ENCODE results near the gene FGFR2. TPM values are rescaled to one million over a fixed set of nuclear protein-coding genes. Genes with fewer than 3 reads are reported as not detected.

FGFR2 gene
- total RNA-seq, 2 donors from 2014 or later: 0.73 TPM; not detected in 1

DNA sequence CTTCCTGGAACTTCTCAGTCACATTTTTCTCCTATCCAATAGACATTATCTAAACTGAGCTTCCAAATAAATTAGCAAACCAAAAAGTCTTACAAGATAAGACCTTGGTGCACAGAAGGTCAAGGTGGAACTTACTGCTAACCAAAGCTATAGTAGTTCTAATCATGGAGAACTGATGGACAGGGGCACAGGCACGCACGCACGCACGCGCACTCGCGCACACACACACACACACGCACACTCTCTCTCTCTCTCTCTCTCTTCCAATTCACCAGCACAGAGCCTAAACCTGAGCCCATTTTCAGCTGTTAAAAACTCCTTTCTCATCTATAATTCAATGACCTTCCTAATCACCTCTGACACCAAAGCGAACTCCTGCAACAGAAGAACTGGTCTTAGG, 7.5 kb downstream of the FGFR2 start:
- Mint-ChIP-seq H3K4me3 (no peak overlapping the region), H3K36me3 (no peaks in the 10 kb centered on the region), H3K4me1 (ENCODE audit: low read depth in 2 of 2) (no peaks in the 10 kb centered on the region), H3K27me3 (peaks cover 22 to 36% of the 10 kb centered on the region in 2 donors), H3K9me3 (no peaks in the 10 kb centered on the region), H3K27ac (no peak overlapping the region)
- DNase-seq (ENCODE audit: low spot score) (no peak), ATAC-seq (no peak)

- H3K27ac Mint-ChIP-seq: no peak overlapping the region
- DNase-seq (ENCODE audit: low spot score): no peak
- H3K9me3 Mint-ChIP-seq: no peaks in the 10 kb centered on the region
- peaks cover 19 to 26% of the 10 kb centered on the region in 2 donors for H3K27me3 Mint-ChIP-seq
- H3K4me3 Mint-ChIP-seq: no peak overlapping the region
- H3K4me1 Mint-ChIP-seq (ENCODE audit: low read depth in 2 of 2): no peaks in the 10 kb centered on the region
- H3K36me3 Mint-ChIP-seq: no peaks in the 10 kb centered on the region
- ATAC-seq: no peak
These were observed 8.7 kb downstream of the FGFR2 start for GRCh38 chr10:121589553-121589952.

GRCh38 chr10:121583857-121584256, 14.4 kb downstream of the FGFR2 start:
- Mint-ChIP-seq H3K36me3 (no peaks in the 10 kb centered on the region), H3K4me1 (ENCODE audit: low read depth in 2 of 2) (no peaks in the 10 kb centered on the region), H3K27me3 (peaks cover 8 to 15% of the 10 kb centered on the region in 2 donors), H3K4me3 (no peak overlapping the region), H3K9me3 (no peaks in the 10 kb centered on the region), H3K27ac (no peak overlapping the region)
- DNase-seq (ENCODE audit: low spot score) (no peak), ATAC-seq (no peak)

DNA sequence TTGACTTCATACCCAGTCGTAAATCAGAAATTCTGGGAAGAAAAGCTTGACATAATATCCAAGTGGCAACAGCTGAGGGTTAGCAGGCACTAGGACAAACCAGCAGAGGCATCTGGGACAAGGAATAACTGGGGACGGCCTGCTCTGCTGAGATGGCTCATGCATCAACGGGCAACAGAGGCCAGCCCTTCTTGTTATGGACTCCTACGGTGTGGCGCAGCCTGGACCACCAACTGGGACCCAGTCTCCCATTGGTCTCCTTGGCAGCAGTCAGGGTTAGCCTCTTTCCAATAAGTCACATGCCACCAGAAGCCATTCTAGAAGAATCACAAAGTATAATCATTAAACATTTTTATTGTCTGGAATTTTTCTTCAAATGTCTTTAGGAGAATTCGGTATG, 15.0 kb downstream of the FGFR2 start:
- no peaks in the 10 kb centered on the region for H3K9me3 Mint-ChIP-seq
- no peak for DNase-seq (ENCODE audit: low spot score)
- no peaks in the 10 kb centered on the region for H3K36me3 Mint-ChIP-seq
- H3K27ac Mint-ChIP-seq: no peak overlapping the region
- ATAC-seq: no peak
- no peaks in the 10 kb centered on the region for H3K4me1 Mint-ChIP-seq (ENCODE audit: low read depth in 2 of 2)
- no peak overlapping the region for H3K4me3 Mint-ChIP-seq
- peaks cover 8 to 13% of the 10 kb centered on the region in 2 donors for H3K27me3 Mint-ChIP-seq

GRCh38 chr10:121580276-121581116, 17.7 kb downstream of the FGFR2 start:
- Mint-ChIP-seq H3K27ac (no peak overlapping the region), H3K4me1 (ENCODE audit: low read depth in 2 of 2) (no peaks in the 10 kb centered on the region), H3K9me3 (no peaks in the 10 kb centered on the region), H3K36me3 (no peaks in the 10 kb centered on the region), H3K4me3 (no peak overlapping the region), H3K27me3 (no peaks in the 10 kb centered on the region)
- ATAC-seq (no peak), DNase-seq (ENCODE audit: low spot score) (no peak)

GRCh38 chr10:121579656-121580055, 18.6 kb downstream of the FGFR2 start:
- no peak overlapping the region for H3K4me3 Mint-ChIP-seq
- ATAC-seq: no peak
- H3K27me3 Mint-ChIP-seq: no peaks in the 10 kb centered on the region
- H3K36me3 Mint-ChIP-seq: no peaks in the 10 kb centered on the region
- no peak for DNase-seq (ENCODE audit: low spot score)
- no peak overlapping the region for H3K27ac Mint-ChIP-seq
- no peaks in the 10 kb centered on the region for H3K4me1 Mint-ChIP-seq (ENCODE audit: low read depth in 2 of 2)
- no peaks in the 10 kb centered on the region for H3K9me3 Mint-ChIP-seq

DNA sequence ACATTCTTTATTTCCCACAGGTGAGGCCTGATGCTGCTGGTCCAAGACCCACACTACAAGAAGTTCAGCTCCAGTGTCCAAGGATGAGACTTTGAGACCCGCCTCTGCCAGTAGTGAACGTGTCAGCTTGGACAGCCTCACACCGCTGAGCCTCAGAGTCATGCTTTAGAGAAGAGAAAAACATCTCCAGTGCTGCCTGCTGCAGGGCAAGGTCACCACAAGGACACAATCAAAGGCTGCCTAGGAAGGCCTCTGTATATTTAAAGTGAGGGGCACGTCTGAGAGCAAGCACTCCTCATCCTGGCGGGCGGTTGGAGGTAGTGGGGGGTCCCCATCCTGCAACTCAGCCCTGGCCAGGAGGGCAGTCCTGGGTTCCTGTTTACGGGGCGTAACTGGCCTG, 19.3 kb downstream of the FGFR2 start:
- no peaks in the 10 kb centered on the region for H3K4me1 Mint-ChIP-seq (ENCODE audit: low read depth in 2 of 2)
- no peak overlapping the region for H3K27ac Mint-ChIP-seq
- no peaks in the 10 kb centered on the region for H3K36me3 Mint-ChIP-seq
- no peaks in the 10 kb centered on the region for H3K9me3 Mint-ChIP-seq
- H3K27me3 Mint-ChIP-seq: no peaks in the 10 kb centered on the region
- no peak for DNase-seq (ENCODE audit: low spot score)
- no peak for ATAC-seq
- no peak overlapping the region for H3K4me3 Mint-ChIP-seq

- H3K36me3 Mint-ChIP-seq: no peaks in the 10 kb centered on the region
- no peaks in the 10 kb centered on the region for H3K4me1 Mint-ChIP-seq (ENCODE audit: low read depth in 2 of 2)
- no peaks in the 10 kb centered on the region for H3K9me3 Mint-ChIP-seq
- ATAC-seq: no peak
- H3K27ac Mint-ChIP-seq: no peak overlapping the region
- no peak for DNase-seq (ENCODE audit: low spot score)
- H3K4me3 Mint-ChIP-seq: no peak overlapping the region
- no peaks in the 10 kb centered on the region for H3K27me3 Mint-ChIP-seq
These were observed 19.9 kb downstream of the FGFR2 start for GRCh38 chr10:121578298-121578697.

GRCh38 chr10:121577568-121577967, 20.7 kb downstream of the FGFR2 start:
- no peaks in the 10 kb centered on the region for H3K27me3 Mint-ChIP-seq
- H3K27ac Mint-ChIP-seq: no peak overlapping the region
- no peaks in the 10 kb centered on the region for H3K4me1 Mint-ChIP-seq (ENCODE audit: low read depth in 2 of 2)
- H3K4me3 Mint-ChIP-seq: no peak overlapping the region
- H3K9me3 Mint-ChIP-seq: no peaks in the 10 kb centered on the region
- no peaks in the 10 kb centered on the region for H3K36me3 Mint-ChIP-seq
- ATAC-seq: no peak
- DNase-seq (ENCODE audit: low spot score): no peak

DNA sequence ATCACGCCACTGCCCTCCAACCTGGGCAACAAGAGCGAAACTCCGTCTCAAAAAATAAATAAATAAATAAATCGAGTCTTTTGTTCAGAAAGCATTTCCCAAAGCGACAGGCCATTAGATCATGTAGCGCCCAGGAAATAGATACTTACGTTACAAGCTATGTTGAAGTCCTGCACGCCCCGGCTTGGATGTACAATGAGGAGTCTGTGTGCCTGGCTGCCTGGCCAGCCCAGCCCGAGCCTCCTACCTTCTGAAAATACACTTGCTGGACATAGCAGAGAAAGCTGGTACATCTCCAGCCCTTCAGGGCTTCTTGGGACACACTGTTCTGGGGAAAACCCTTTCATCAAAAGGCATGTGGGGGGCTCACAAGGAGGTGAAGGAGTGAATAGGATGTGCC, 22.1 kb downstream of the FGFR2 start:
- H3K36me3 Mint-ChIP-seq: no peaks in the 10 kb centered on the region
- DNase-seq (ENCODE audit: low spot score) (no peak), ATAC-seq (no peak)
- no peak overlapping the region for H3K4me3 Mint-ChIP-seq
- no peaks in the 10 kb centered on the region for H3K27me3 Mint-ChIP-seq
- H3K9me3 Mint-ChIP-seq: no peaks in the 10 kb centered on the region
- no peaks in the 10 kb centered on the region for H3K4me1 Mint-ChIP-seq (ENCODE audit: low read depth in 2 of 2)
- no peak overlapping the region for H3K27ac Mint-ChIP-seq

GRCh38 chr10:121574519-121575166, 23.6 kb downstream of the FGFR2 start:
- ATAC-seq (no peak), DNase-seq (ENCODE audit: low spot score) (no peak)
- H3K36me3 Mint-ChIP-seq: no peaks in the 10 kb centered on the region
- H3K9me3 Mint-ChIP-seq: no peaks in the 10 kb centered on the region
- no peak overlapping the region for H3K27ac Mint-ChIP-seq
- no peak overlapping the region for H3K4me3 Mint-ChIP-seq
- H3K27me3 Mint-ChIP-seq: no peaks in the 10 kb centered on the region
- H3K4me1 Mint-ChIP-seq (ENCODE audit: low read depth in 2 of 2): no peaks in the 10 kb centered on the region

DNA sequence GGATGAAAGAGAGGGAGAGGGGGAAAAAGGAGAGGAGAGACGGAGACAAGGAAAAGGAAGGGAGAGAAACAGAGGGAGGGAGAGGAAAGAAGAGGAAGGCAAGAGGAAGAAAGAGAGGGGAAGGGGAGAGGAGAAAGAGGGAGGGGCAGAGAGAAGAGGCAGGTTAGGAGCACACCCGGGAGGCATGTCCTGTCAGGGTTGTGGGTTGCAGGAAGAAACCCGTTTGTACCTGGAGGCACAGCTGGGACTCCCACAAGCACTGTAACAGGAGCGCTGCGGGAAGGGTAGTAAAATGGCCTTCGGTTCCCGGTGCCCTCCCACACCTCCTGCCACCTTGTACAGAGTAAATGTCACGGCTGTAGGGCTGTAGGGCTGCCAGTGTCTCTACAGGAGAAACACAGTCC, 24.7 kb downstream of the FGFR2 start:
- H3K4me1 Mint-ChIP-seq (ENCODE audit: low read depth in 2 of 2): no peaks in the 10 kb centered on the region
- no peaks in the 10 kb centered on the region for H3K27me3 Mint-ChIP-seq
- no peak for DNase-seq (ENCODE audit: low spot score)
- no peak overlapping the region for H3K4me3 Mint-ChIP-seq
- H3K27ac Mint-ChIP-seq: no peak overlapping the region
- ATAC-seq: no peak
- no peaks in the 10 kb centered on the region for H3K9me3 Mint-ChIP-seq
- H3K36me3 Mint-ChIP-seq: no peaks in the 10 kb centered on the region

DNA sequence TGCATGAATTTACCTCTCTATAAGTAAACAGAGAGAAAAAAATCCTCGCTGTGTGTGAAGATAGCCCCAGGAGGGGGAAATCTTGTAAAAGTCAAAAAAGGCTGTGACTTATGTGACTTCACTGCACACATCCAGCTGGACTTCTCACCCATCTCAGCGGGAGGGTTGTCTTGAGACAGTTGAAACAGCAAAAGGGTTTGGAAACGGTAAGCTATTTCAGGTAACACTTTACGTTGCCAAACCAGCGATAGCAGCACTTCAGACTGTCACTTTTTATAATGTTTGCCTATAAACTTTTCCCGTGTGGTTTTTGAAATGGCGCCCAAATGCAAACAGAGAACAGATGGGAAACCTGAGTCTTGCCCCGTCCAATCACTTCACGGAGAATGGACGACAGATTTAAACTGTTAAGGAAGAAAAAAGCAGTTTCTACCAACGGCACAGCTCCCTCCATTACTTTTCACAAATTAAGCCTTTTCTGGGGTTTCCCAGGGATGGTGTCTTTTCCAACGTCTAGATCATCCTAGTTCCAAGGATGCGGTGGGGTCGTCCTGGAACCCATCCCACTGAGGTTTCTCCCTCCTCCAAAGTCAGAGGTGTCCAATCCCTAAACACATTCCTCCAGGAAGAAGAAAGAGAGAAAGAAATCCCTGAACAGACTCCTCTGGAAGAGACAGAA, 25.2 kb downstream of the FGFR2 start:
- no peak for DNase-seq (ENCODE audit: low spot score)
- no peaks in the 10 kb centered on the region for H3K9me3 Mint-ChIP-seq
- no peak for ATAC-seq
- H3K36me3 Mint-ChIP-seq: no peaks in the 10 kb centered on the region
- H3K4me3 Mint-ChIP-seq: no peak overlapping the region
- H3K4me1 Mint-ChIP-seq (ENCODE audit: low read depth in 2 of 2): no peaks in the 10 kb centered on the region
- H3K27ac Mint-ChIP-seq: no peak overlapping the region
- no peaks in the 10 kb centered on the region for H3K27me3 Mint-ChIP-seq

GRCh38 chr10:121570315-121570714, 27.9 kb downstream of the FGFR2 start:
- Mint-ChIP-seq H3K4me1 (ENCODE audit: low read depth in 2 of 2) (no peaks in the 10 kb centered on the region), H3K9me3 (no peaks in the 10 kb centered on the region), H3K27ac (no peak overlapping the region), H3K27me3 (peaks cover 0 to 9% of the 10 kb centered on the region in 2 donors), H3K36me3 (no peaks in the 10 kb centered on the region), H3K4me3 (no peak overlapping the region)
- DNase-seq (ENCODE audit: low spot score) (no peak), ATAC-seq (no peak)

Data from natural killer cell treated with Interleukin-12 subunit alpha and Interleukin-12 subunit beta and Interleukin-15 and Interleukin-18, amount 100 ng/mL, for 72 hours (primary cell).